CD4-positive, alpha-beta T cell (primary cell): ENCODE measurements around the gene OBSL1. TPM values are rescaled to one million over a fixed set of nuclear protein-coding genes. Genes with fewer than 3 reads are reported as not detected.

Experiments
- ATAC-seq: fragments of 200-7000 bp; cut with Tn5 transposase; one replicate; pipeline ENCODE4 v1.10.0; 2022; ENCODE audit warnings: mild to moderate bottlenecking; ENCODE audit not compliant: poor library complexity
- CTCF ChIA-PET: fragments of 350-600 bp; sonication (Branson Sonifier 250); formaldehyde crosslinking; loops from one replicate; lab custom pipeline; 2021; ENCODE audit warnings: antibody characterized with exemption, inconsistent platforms; lab: Charles Lee
- POLR2A ChIA-PET: fragments of 350-600 bp; sonication (Branson Sonifier 250); formaldehyde crosslinking; loops from one replicate; lab custom pipeline; 2021; ENCODE audit warnings: antibody characterized with exemption, inconsistent platforms; lab: Charles Lee
- DNase-seq, 14 experiments: peaks; one replicate each; pipeline ENCODE4 v3.0.0-alpha.2; 2013 to 2020; ENCODE audit warnings: mixed read lengths in 2 of 14
- H3K27ac ChIP-seq, 2 donors: one replicate each; pipeline versions ENCODE4 v1.5.1 to v1.7.0; 2013; ENCODE audit warnings: low read length in 2 of 2, low read depth in 1 of 2, mild to moderate bottlenecking in 1 of 2
- H3K27me3 ChIP-seq, 2 experiments: 1 replicate in 1 of 2; 2 replicates in 1 of 2; pipeline versions ENCODE4 v1.6.1 to v1.7.0; 2013; ENCODE audit warnings: low read length in 2 of 2, control low read depth in 1 of 2, mild to moderate bottlenecking in 1 of 2, moderate library complexity in 1 of 2; ENCODE audit not compliant: insufficient read depth in 2 of 2, control insufficient read depth in 1 of 2
- H3K36me3 ChIP-seq: one replicate; pipeline ENCODE4 v1.6.1; 2013; ENCODE audit warnings: low read length, control low read depth; ENCODE audit not compliant: insufficient read depth
- H3K4me1 ChIP-seq: one replicate; pipeline ENCODE4 v1.6.1; 2013; ENCODE audit warnings: low read length, control low read depth; ENCODE audit not compliant: insufficient read depth
- H3K4me3 ChIP-seq: one replicate; pipeline ENCODE4 v1.5.1; 2013; ENCODE audit warnings: mild to moderate bottlenecking, low read length, moderate library complexity
- H3K9me3 ChIP-seq, 2 experiments: 1 replicate in 1 of 2; 2 replicates in 1 of 2; pipeline versions ENCODE4 v1.6.1 to v1.7.0; 2013; ENCODE audit warnings: low read length in 2 of 2, mild to moderate bottlenecking in 2 of 2, control low read depth in 1 of 2, moderate library complexity in 1 of 2; ENCODE audit not compliant: control insufficient read depth in 1 of 2, insufficient read depth in 1 of 2
- H3K27ac Mint-ChIP-seq: one replicate; pipeline ENCODE4 v1.8.0; 2020; ENCODE audit warnings: mixed read lengths
- H3K27me3 Mint-ChIP-seq: one replicate; pipeline ENCODE4 v1.8.0; 2021; ENCODE audit warnings: mixed read lengths
- H3K36me3 Mint-ChIP-seq: one replicate; pipeline ENCODE4 v1.8.0; 2021; ENCODE audit warnings: low read depth, mixed read lengths
- H3K4me1 Mint-ChIP-seq: one replicate; pipeline ENCODE4 v1.8.0; 2021; ENCODE audit warnings: low read depth, mixed read lengths
- H3K4me3 Mint-ChIP-seq: one replicate; pipeline ENCODE4 v1.8.0; 2020; ENCODE audit warnings: mild to moderate bottlenecking, mixed read lengths
- H3K9me3 Mint-ChIP-seq: one replicate; pipeline ENCODE4 v1.8.0; 2020; ENCODE audit warnings: mixed read lengths
- intact Hi-C, 2 experiments: fragments of 100-400 bp; cut with DNase I in 1 of 2; cut with micrococcal nuclease in 1 of 2; formaldehyde crosslinking; loops; one replicate each; pipeline versions ENCODE4 v1.15.1 to v1.9.0; 2023 to 2025; cut with DNase I, micrococcal nuclease
- total RNA-seq, 174 experiments: library from RNA in 2 of 174; stranded (reverse) in 2 of 174; gene quantifications; one replicate each; pipeline ENCODE4 v1.2.3 and lab custom pipeline; 2021 to 2026
- TF ChIP-seq, protein P1 (sequence below): fragments of 200-600 bp; IDR thresholded peaks from one replicate; pipeline ENCODE4 v1.8.0; 2022; ENCODE audit warnings: antibody characterized with exemption, mild to moderate bottlenecking

Gene OBSL1
- total RNA-seq, 2 experiments from 2014 or later = 0.31 to 0.49 TPM

- Mint-ChIP-seq H3K36me3 (peaks cover 5% of the 10 kb centered on the region), H3K27me3 (peaks cover 82% of the 10 kb centered on the region), H3K4me1 (peaks cover 25% of the 10 kb centered on the region), H3K4me3 (no peak overlapping the region), H3K27ac (no peak overlapping the region), H3K9me3 (no peaks in the 10 kb centered on the region)
- ATAC-seq (no peak), DNase-seq (no peak)
- Histone ChIP-seq H3K4me1 (peaks cover 32% of the 10 kb centered on the region), H3K27me3 (peaks cover 60 to 92% of the 10 kb centered on the region in 2 experiments), H3K4me3 (no peak overlapping the region), H3K36me3 (no peaks in the 10 kb centered on the region), H3K9me3 (peaks cover 0 to 29% of the 10 kb centered on the region in 2 experiments), H3K27ac (no peak overlapping the region)
- intact Hi-C loops = no loop called here
- CTCF ChIA-PET = interaction anchor here (1.6 kb wide), 1 partner anchor 16 kb away, joined by 5 read pairs; no protein-coding TSS in a partner anchor
- TF ChIP-seq, protein P1, sequence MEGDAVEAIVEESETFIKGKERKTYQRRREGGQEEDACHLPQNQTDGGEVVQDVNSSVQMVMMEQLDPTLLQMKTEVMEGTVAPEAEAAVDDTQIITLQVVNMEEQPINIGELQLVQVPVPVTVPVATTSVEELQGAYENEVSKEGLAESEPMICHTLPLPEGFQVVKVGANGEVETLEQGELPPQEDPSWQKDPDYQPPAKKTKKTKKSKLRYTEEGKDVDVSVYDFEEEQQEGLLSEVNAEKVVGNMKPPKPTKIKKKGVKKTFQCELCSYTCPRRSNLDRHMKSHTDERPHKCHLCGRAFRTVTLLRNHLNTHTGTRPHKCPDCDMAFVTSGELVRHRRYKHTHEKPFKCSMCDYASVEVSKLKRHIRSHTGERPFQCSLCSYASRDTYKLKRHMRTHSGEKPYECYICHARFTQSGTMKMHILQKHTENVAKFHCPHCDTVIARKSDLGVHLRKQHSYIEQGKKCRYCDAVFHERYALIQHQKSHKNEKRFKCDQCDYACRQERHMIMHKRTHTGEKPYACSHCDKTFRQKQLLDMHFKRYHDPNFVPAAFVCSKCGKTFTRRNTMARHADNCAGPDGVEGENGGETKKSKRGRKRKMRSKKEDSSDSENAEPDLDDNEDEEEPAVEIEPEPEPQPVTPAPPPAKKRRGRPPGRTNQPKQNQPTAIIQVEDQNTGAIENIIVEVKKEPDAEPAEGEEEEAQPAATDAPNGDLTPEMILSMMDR = no peak
- POLR2A ChIA-PET = no interaction called here
Measured at GRCh38 chr2:219513787-219514186, 57.6 kb downstream of the OBSL1 start.

DNA sequence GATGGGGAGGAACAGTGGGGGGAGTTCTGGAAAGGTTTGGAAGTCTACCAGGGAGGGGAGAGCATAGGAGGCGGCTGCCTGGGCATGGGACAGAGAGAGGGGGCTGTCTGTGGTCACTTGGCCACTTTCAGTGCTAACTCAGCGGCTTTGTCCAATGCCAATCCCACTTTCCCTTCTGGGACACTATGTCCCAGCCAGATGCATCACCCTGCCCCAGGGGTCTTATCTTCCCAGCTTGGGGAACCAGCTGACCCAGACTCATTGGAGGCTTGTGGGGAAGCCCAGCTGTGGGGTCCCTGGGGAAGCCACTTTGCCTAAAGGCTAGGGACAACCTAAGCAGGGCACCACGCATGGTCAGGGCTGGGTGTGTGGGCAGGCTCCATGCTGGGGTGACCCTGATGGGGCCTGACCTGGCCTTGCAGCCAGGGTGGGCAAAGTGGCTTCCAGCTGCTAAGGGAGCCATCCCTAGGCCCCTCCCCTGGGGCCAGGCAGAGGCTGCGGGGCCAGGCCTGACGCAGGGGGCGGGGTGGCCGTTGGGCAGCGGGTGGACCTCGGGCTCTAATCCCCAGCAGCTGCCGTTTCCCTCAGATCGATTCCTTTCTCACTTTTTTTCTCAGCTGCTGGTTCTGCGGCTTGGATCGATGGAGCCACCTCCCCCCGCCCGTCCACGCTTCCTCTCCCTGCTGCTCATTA, 58.7 kb downstream of the OBSL1 start:
- H3K27me3 ChIP-seq = peaks cover 60 to 86% of the 10 kb centered on the region in 2 experiments
- H3K27ac ChIP-seq = no peak overlapping the region
- peaks cover 33% of the 10 kb centered on the region for H3K4me1 ChIP-seq
- no peak overlapping the region for H3K27ac Mint-ChIP-seq
- ChIA-PET POLR2A (no interaction called here), CTCF (interaction anchor here (1.4 kb wide), 1 partner anchor 17 kb away, joined by 4 read pairs; no protein-coding TSS in a partner anchor)
- peaks cover 25% of the 10 kb centered on the region for H3K4me1 Mint-ChIP-seq
- H3K9me3 ChIP-seq = peaks cover 0 to 29% of the 10 kb centered on the region in 2 experiments
- ATAC-seq (no peak), DNase-seq (no peak)
- peaks cover 80% of the 10 kb centered on the region for H3K27me3 Mint-ChIP-seq
- TF ChIP-seq, protein P1 = no peak
- H3K4me3 ChIP-seq = no peak overlapping the region
- intact Hi-C loops = no loop called here
- H3K36me3 ChIP-seq = no peaks in the 10 kb centered on the region
- H3K9me3 Mint-ChIP-seq = no peaks in the 10 kb centered on the region
- H3K4me3 Mint-ChIP-seq = no peak overlapping the region
- H3K36me3 Mint-ChIP-seq = peaks cover 9% of the 10 kb centered on the region

DNA sequence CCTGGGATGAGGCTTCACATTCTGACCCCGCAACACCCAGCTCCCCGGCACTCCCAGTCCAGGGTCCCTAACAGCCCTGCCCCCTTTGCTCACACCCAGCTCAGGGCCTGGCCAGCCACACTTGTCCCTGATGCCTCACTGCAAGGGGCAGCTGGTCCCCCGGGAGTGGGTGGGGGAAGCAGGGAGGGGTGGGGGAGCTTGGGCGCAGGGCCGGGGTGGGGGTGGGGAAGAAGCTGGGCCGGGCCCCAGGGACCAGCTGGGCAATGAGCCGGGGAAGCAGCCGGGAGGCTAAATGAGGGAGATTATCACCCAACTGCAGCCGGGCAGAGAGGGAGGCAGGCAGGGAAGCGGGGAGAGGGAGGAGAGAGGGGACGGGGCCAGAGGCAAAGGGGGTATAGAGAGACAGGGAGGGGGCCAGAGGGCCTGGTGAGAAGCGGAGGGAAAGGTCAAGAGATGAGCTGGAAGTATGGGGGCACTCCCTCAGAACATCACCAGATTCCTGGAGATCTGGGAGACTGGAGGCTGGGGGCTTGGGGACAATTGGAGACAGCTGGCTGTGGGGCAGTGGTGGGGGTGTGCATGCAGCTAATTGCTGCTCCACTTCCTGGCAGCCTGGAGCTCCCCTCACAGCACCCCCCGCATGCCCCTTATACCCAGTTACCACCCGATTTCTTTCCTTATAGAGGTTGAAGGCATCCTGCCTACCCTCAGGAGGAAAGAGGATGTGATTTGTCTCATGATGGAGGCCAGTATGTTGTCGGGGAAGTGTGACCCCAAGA, 59.6 kb downstream of the OBSL1 start:
- intact Hi-C loops = no loop called here
- Histone ChIP-seq H3K36me3 (peaks cover 4% of the 10 kb centered on the region), H3K27me3 (peaks cover 53 to 77% of the 10 kb centered on the region in 2 experiments), H3K9me3 (peaks cover 0 to 29% of the 10 kb centered on the region in 2 experiments), H3K4me3 (no peak overlapping the region), H3K4me1 (peaks cover 33% of the 10 kb centered on the region), H3K27ac (no peak overlapping the region)
- ChIA-PET CTCF (interaction anchor here (1.4 kb wide), 1 partner anchor 18 kb away, joined by 4 read pairs; no protein-coding TSS in a partner anchor), POLR2A (interaction anchor here (0.9 kb wide), 1 partner anchor 13 kb away, joined by 4 read pairs; the partner anchor contains the start of gene GMPPA)
- DNase-seq = no peak
- peaks cover 74% of the 10 kb centered on the region for H3K27me3 Mint-ChIP-seq
- no peak for ATAC-seq
- peaks cover 25% of the 10 kb centered on the region for H3K4me1 Mint-ChIP-seq
- no peak overlapping the region for H3K4me3 Mint-ChIP-seq
- no peak overlapping the region for H3K27ac Mint-ChIP-seq
- TF ChIP-seq, protein P1 = no peak
- H3K9me3 Mint-ChIP-seq = no peaks in the 10 kb centered on the region
- peaks cover 16% of the 10 kb centered on the region for H3K36me3 Mint-ChIP-seq
